ENCODE results near the gene OLFML2B. TPM values are rescaled to one million over a fixed set of nuclear protein-coding genes. Genes with fewer than 3 reads are reported as not detected.

OLFML2B gene
- polyA plus RNA-seq, 1 experiment: 3.5 TPM

GRCh38 chr1:161999301-162000052 lies 24.2 kb downstream of the OLFML2B start:
- no peak for DNase-seq (ENCODE audit: low read depth)
- POLR2A ChIA-PET: no interaction called here
- CTCF ChIA-PET: interaction anchor here (0.7 to 0.9 kb wide), 3 partner anchors 14 to 38 kb away, joined by 3 read pairs; partner anchors contain the start of gene OLFML2B

GRCh38 chr1:161998811-161999210 lies 24.9 kb downstream of the OLFML2B start:
- ChIA-PET CTCF (interaction anchor here (0.7 to 0.9 kb wide), 3 partner anchors 15 to 38 kb away, joined by 3 read pairs; partner anchors contain the start of gene OLFML2B), POLR2A (no interaction called here)
- TF ChIP-seq CTCF (IDR thresholded peaks at IDR 0.05; ENCODE audit: insufficient read depth, low read depth, low read length): no peak
- no peak for DNase-seq (ENCODE audit: low read depth)
- H3K36me3 ChIP-seq (ENCODE audit: control insufficient read depth, insufficient read depth, low read length): no peaks in the 10 kb centered on the region; the same call in 1 of the 2 replicates
- H3K27me3 ChIP-seq (ENCODE audit: control insufficient read depth, insufficient read depth, low read length): no peaks in the 10 kb centered on the region
- no peak overlapping the region for H3K4me3 ChIP-seq (ENCODE audit: low read depth, low read length)

More at GRCh38 chr1:161999301-162000052, 24.2 kb downstream of the OLFML2B start:
- H3K36me3 ChIP-seq (ENCODE audit: control insufficient read depth, insufficient read depth, low read length): no peaks in the 10 kb centered on the region; the same call in 1 of the 2 replicates
- H3K27me3 ChIP-seq (ENCODE audit: control insufficient read depth, insufficient read depth, low read length): no peaks in the 10 kb centered on the region
- H3K4me3 ChIP-seq (ENCODE audit: low read depth, low read length): no peak overlapping the region
- no peak for TF ChIP-seq CTCF (IDR thresholded peaks at IDR 0.05; ENCODE audit: insufficient read depth, low read depth, low read length)

- ChIA-PET POLR2A (no interaction called here), CTCF (no interaction called here)
- DNase-seq (ENCODE audit: low read depth): no peak
- H3K36me3 ChIP-seq (ENCODE audit: control insufficient read depth, insufficient read depth, low read length): no peaks in the 10 kb centered on the region; the same call in 1 of the 2 replicates
- no peak overlapping the region for H3K4me3 ChIP-seq (ENCODE audit: low read depth, low read length)
- H3K27me3 ChIP-seq (ENCODE audit: control insufficient read depth, insufficient read depth, low read length): no peaks in the 10 kb centered on the region
- TF ChIP-seq CTCF (IDR thresholded peaks at IDR 0.05; ENCODE audit: insufficient read depth, low read depth, low read length): no peak
Observed at GRCh38 chr1:161997152-161997551, 26.5 kb downstream of the OLFML2B start.

GRCh38 chr1:161994175-161994668 lies 29.4 kb downstream of the OLFML2B start:
- DNase-seq (ENCODE audit: low read depth): peak; percentile 35
- Histone ChIP-seq H3K4me3 (ENCODE audit: low read depth, low read length) (no peak overlapping the region), H3K36me3 (ENCODE audit: control insufficient read depth, insufficient read depth, low read length) (no peaks in the 10 kb centered on the region; the same call in 1 of the 2 replicates), H3K27me3 (ENCODE audit: control insufficient read depth, insufficient read depth, low read length) (no peaks in the 10 kb centered on the region)
- ChIA-PET POLR2A (interaction anchor here (0.6 kb wide), 1 partner anchor 233 kb away, joined by 3 read pairs; no protein-coding TSS in a partner anchor), CTCF (interaction anchor here (1.0 to 1.6 kb wide), 3 partner anchors 24 to 43 kb away, joined by 3 to 5 read pairs (median 3); partner anchors contain the start of gene OLFML2B)
- no peak for TF ChIP-seq CTCF (IDR thresholded peaks at IDR 0.05; ENCODE audit: insufficient read depth, low read depth, low read length)

- Histone ChIP-seq H3K27me3 (ENCODE audit: control insufficient read depth, insufficient read depth, low read length) (no peaks in the 10 kb centered on the region), H3K4me3 (ENCODE audit: low read depth, low read length) (no peak overlapping the region), H3K36me3 (ENCODE audit: control insufficient read depth, insufficient read depth, low read length) (no peaks in the 10 kb centered on the region; the same call in 1 of the 2 replicates)
- ChIA-PET POLR2A (no interaction called here), CTCF (interaction anchor here (1.2 kb wide), 1 partner anchor 44 kb away, joined by 3 read pairs; no protein-coding TSS in a partner anchor)
- no peak for DNase-seq (ENCODE audit: low read depth)
- no peak for TF ChIP-seq CTCF (IDR thresholded peaks at IDR 0.05; ENCODE audit: insufficient read depth, low read depth, low read length)
Observed at GRCh38 chr1:161993576-161993975, 30.1 kb downstream of the OLFML2B start.
